MM.1S (cell line): ENCODE data around the gene PTPRJ.
A peak's percentile ranks its signal among the peaks of the same experiment; 100 is the strongest.

Source experiments
- DNase-seq: peaks from one replicate; pipeline ENCODE4 v3.0.0-alpha.2; 2015
- H2AFZ ChIP-seq: fragments of 300-600 bp; sonication (generic); 2 replicates; pipeline ENCODE4 v1.6.0; 2016; ENCODE audit warnings: antibody characterized with exemption, low read length
- H3F3A ChIP-seq: fragments of 300-600 bp; sonication (generic); 2 replicates; pipeline ENCODE4 v1.6.1; 2016; ENCODE audit warnings: mild to moderate bottlenecking, antibody characterized with exemption, low read length, moderate library complexity, mixed read lengths; ENCODE audit not compliant: insufficient read depth
- H3K27ac ChIP-seq: fragments of 300-600 bp; sonication (generic); 2 replicates; pipeline ENCODE4 v1.5.1; 2016; ENCODE audit warnings: mild to moderate bottlenecking, low read length
- H3K27me3 ChIP-seq: fragments of 300-600 bp; sonication (generic); replicated peaks from 2 replicates; pipeline ENCODE4 v1.6.0; 2016; ENCODE audit warnings: low read length; ENCODE audit not compliant: insufficient read depth
- H3K36me3 ChIP-seq: fragments of 300-600 bp; sonication (generic); replicated peaks from 2 replicates; pipeline ENCODE4 v1.6.1; 2016; ENCODE audit warnings: mild to moderate bottlenecking, low read length, mixed read lengths; ENCODE audit not compliant: insufficient read depth
- H3K4me1 ChIP-seq: fragments of 300-600 bp; sonication (generic); 2 replicates; pipeline ENCODE4 v1.6.1; 2016; ENCODE audit warnings: low read length, mixed read lengths
- H3K4me2 ChIP-seq: fragments of 300-600 bp; sonication (generic); 2 replicates; pipeline ENCODE4 v1.6.0; 2016; ENCODE audit warnings: low read depth, low read length
- H3K4me3 ChIP-seq: fragments of 300-600 bp; sonication (generic); 2 replicates; pipeline ENCODE4 v1.5.1; 2016; ENCODE audit warnings: low read length, mixed read lengths
- H3K79me2 ChIP-seq: fragments of 300-600 bp; sonication (generic); 2 replicates; pipeline ENCODE4 v1.6.1; 2016; ENCODE audit warnings: mixed run types, low read length, mixed read lengths
- H3K9ac ChIP-seq: fragments of 300-600 bp; sonication (generic); 2 replicates; pipeline ENCODE4 v1.6.1; 2016; ENCODE audit warnings: low read length, mixed read lengths
- H3K9me2 ChIP-seq: fragments of 300-600 bp; sonication (generic); replicated peaks from 2 replicates; pipeline ENCODE4 v1.6.1; 2016; ENCODE audit warnings: mild to moderate bottlenecking, low read length, mixed read lengths; ENCODE audit not compliant: insufficient read depth
- H3K9me3 ChIP-seq: fragments of 300-600 bp; sonication (generic); replicated peaks from 2 replicates; pipeline ENCODE4 v1.6.1; 2016; ENCODE audit warnings: mild to moderate bottlenecking, low read length, mixed read lengths; ENCODE audit not compliant: insufficient read depth
- H4K20me1 ChIP-seq: fragments of 300-600 bp; sonication (generic); 2 replicates; pipeline ENCODE4 v1.6.1; 2016; ENCODE audit warnings: mild to moderate bottlenecking, low read length, moderate library complexity, mixed read lengths; ENCODE audit not compliant: insufficient read depth
- EZH2 ChIP-seq: fragments of 300-600 bp; sonication (generic); optimal IDR thresholded peaks from 2 replicates; pipeline ENCODE3; 2017; ENCODE audit warnings: low read depth, mild to moderate bottlenecking, antibody characterized with exemption, low read length, mixed read lengths
- EZH2phosphoT487 ChIP-seq: fragments of 300-600 bp; sonication (generic); IDR thresholded peaks from 2 replicates; pipeline ENCODE4 v1.6.1; 2018; ENCODE audit warnings: antibody characterized with exemption, low read length
- TF ChIP-seq, protein P1 (sequence below): fragments of 300-600 bp; sonication (generic); IDR thresholded peaks from 2 replicates; pipeline ENCODE4 v1.5.1; 2016; ENCODE audit warnings: antibody characterized with exemption, low read length, mixed read lengths

Gene PTPRJ

GRCh38 chr11:48109046-48109666, 128.8 kb downstream of the PTPRJ start:
- Histone ChIP-seq H3K4me1 (peaks cover 41% of the 10 kb centered on the region), H3K27ac (peak overlapping the region; percentile 82; the same call in 1 of the 2 replicates)

DNA sequence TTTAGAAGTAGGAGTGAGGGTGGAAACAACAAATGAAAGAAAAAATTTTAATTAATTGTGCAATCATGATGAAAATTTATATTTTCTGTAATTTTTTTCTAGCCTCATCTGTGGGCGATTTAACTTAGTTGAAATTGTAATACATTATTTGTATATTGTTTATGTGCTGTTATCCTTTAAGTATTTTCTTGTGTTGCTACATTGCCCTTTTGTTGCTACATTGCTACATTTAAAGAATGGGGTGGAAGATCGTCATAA, 130.1 kb downstream of the PTPRJ start:
- peak overlapping the region; percentile 62; the same call in 1 of the 2 replicates for H3K9ac ChIP-seq
- peak overlapping the region; percentile 93; the same call in 1 of the 2 replicates for H3K4me2 ChIP-seq

More at GRCh38 chr11:48109046-48109666, 128.8 kb downstream of the PTPRJ start:
- peaks cover 27% of the 10 kb centered on the region for H3F3A ChIP-seq
- peak overlapping the region; percentile 62 for H3K9ac ChIP-seq
- no peaks in the 10 kb centered on the region for H3K9me3 ChIP-seq
- DNase-seq: peak; percentile 63
- H3K4me2 ChIP-seq: peak overlapping the region; percentile 93
- H3K36me3 ChIP-seq: no peaks in the 10 kb centered on the region
- H3K79me2 ChIP-seq: no peaks in the 10 kb centered on the region
- no peaks in the 10 kb centered on the region for H4K20me1 ChIP-seq
- no peak for TF ChIP-seq EZH2
- TF ChIP-seq, protein P1, sequence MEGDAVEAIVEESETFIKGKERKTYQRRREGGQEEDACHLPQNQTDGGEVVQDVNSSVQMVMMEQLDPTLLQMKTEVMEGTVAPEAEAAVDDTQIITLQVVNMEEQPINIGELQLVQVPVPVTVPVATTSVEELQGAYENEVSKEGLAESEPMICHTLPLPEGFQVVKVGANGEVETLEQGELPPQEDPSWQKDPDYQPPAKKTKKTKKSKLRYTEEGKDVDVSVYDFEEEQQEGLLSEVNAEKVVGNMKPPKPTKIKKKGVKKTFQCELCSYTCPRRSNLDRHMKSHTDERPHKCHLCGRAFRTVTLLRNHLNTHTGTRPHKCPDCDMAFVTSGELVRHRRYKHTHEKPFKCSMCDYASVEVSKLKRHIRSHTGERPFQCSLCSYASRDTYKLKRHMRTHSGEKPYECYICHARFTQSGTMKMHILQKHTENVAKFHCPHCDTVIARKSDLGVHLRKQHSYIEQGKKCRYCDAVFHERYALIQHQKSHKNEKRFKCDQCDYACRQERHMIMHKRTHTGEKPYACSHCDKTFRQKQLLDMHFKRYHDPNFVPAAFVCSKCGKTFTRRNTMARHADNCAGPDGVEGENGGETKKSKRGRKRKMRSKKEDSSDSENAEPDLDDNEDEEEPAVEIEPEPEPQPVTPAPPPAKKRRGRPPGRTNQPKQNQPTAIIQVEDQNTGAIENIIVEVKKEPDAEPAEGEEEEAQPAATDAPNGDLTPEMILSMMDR: peak; percentile 45
- H2AFZ ChIP-seq: no peak overlapping the region; the same call in 1 of the 2 replicates
- H3K4me3 ChIP-seq: peak overlapping the region; percentile 39; the same call in 1 of the 2 replicates
- no peaks in the 10 kb centered on the region for H3K9me2 ChIP-seq
- no peaks in the 10 kb centered on the region for H3K27me3 ChIP-seq

GRCh38 chr11:48111891-48112290, 131.5 kb downstream of the PTPRJ start:
- H3K79me2 ChIP-seq: no peaks in the 10 kb centered on the region
- H3K4me2 ChIP-seq: no peak overlapping the region
- no peaks in the 10 kb centered on the region for H3K9me3 ChIP-seq
- H4K20me1 ChIP-seq: no peaks in the 10 kb centered on the region
- TF ChIP-seq EZH2phosphoT487 (no peak), EZH2 (no peak)
- TF ChIP-seq, protein P1: no peak
- DNase-seq: no peak
- H3F3A ChIP-seq: peaks cover 17% of the 10 kb centered on the region
- H3K36me3 ChIP-seq: no peaks in the 10 kb centered on the region
- H3K4me3 ChIP-seq: no peak overlapping the region
- no peaks in the 10 kb centered on the region for H3K9me2 ChIP-seq
- no peak overlapping the region for H2AFZ ChIP-seq
- H3K27me3 ChIP-seq: no peaks in the 10 kb centered on the region
- H3K27ac ChIP-seq: no peak overlapping the region
- no peak overlapping the region for H3K9ac ChIP-seq
- peaks cover 28% of the 10 kb centered on the region for H3K4me1 ChIP-seq

More for the DNA sequence above, 130.1 kb downstream of the PTPRJ start:
- no peaks in the 10 kb centered on the region for H3K79me2 ChIP-seq
- no peaks in the 10 kb centered on the region for H3K9me3 ChIP-seq
- peaks cover 27% of the 10 kb centered on the region for H3F3A ChIP-seq
- H3K4me1 ChIP-seq: peaks cover 40% of the 10 kb centered on the region
- no peak for DNase-seq
- TF ChIP-seq, protein P1: no peak
- no peak for TF ChIP-seq EZH2phosphoT487
- TF ChIP-seq EZH2: no peak
- no peaks in the 10 kb centered on the region for H3K27me3 ChIP-seq
- no peak overlapping the region for H3K4me3 ChIP-seq
- H3K27ac ChIP-seq: no peak overlapping the region; the same call in 1 of the 2 replicates
- H3K36me3 ChIP-seq: no peaks in the 10 kb centered on the region
- H4K20me1 ChIP-seq: no peaks in the 10 kb centered on the region
- no peak overlapping the region for H2AFZ ChIP-seq
- H3K9me2 ChIP-seq: no peaks in the 10 kb centered on the region
